GM21737 (cell line): ENCODE data around the gene ACER2.
"Not testable (repeated sequence)": the region's sequence is repeated elsewhere in the genome, so short reads cannot be mapped to it uniquely, and the experiment has no call there.

Source experiments
- ATAC-seq: cut with Tn5 transposase; IDR thresholded peaks from one replicate; pipeline ENCODE4 v1.9.1; 2021; ENCODE audit warnings: mild to moderate bottlenecking, moderate library complexity; ENCODE audit not compliant: unreplicated experiment

ACER2 gene

DNA sequence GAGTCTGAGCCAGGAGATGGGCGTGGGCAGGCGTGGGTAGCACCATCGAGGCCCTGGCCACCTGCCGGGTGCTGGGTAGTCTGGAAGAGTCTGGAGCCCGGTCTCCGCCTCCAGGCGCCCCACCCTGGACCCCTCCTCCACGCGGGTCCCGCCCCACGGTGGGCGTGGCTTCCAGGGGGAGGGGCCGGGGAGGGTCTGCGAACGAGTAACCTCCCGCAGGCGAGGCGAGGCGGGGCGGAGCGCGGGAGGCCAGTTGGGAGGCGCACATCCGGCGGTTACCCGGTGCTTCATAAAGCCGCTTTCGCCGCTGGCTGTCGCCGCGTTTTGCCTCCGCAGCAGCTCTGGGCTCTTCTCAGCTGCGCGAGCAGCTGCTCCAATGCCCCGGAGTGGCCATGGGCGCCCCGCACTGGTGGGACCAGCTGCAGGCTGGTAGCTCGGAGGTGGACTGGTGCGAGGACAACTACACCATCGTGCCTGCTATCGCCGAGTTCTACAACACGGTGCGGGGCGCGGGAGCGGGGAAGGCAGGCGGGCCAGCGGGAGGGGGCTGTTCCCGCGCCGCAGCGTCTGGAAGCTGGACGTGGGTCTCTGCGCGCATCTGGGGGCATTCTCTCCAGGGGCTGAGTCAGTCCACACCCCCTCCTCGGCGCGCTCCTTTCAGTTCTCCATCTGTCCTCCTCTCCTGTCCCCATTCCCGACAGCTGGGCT is at the start of gene ACER2:
TSS of gene ACER2 (plus strand) at position 317 of the 708 bp plus-strand sequence. CDS start at position 393, 76 bp downstream.
- ATAC-seq = peak; percentile 92

DNA sequence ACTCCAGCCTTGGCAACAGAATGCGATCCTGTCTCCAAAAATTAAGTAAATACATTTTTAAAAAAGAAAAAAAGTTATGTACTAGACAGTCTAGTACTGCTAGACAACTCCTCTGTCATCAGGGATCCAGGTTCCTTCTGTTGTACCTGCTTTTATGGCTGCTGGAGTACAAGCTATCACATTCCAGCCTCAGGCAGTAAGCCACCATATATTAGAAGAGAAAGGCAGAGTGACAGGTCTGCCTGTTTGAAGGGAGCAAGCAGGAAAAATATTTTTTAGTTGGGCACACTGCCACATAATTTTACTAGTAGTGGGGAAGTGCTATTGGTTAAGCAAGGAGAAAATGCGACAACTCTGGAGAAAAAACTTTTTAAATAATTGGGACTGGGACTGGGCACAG is 39.7 kb upstream of the ACER2 start:
- no peak for ATAC-seq

DNA sequence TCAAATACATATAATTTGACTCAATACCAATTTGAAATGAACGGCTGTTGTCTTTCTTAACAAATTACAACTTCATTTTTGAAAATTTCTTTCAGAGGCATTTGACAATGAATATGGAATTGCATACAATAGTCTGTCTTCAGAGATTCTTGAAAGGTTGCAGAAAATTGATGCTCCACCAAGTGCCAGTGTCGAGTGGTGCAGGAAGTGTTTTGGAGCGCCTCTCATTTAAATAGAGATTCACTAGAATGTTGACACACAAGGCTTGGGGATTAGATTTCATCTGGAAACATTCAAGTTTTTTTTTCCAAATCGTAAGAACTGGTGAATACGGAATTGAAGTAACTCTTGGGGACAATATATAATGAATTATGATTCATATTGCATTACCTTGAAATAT is 36.9 kb upstream of the ACER2 start:
- no peak for ATAC-seq

DNA sequence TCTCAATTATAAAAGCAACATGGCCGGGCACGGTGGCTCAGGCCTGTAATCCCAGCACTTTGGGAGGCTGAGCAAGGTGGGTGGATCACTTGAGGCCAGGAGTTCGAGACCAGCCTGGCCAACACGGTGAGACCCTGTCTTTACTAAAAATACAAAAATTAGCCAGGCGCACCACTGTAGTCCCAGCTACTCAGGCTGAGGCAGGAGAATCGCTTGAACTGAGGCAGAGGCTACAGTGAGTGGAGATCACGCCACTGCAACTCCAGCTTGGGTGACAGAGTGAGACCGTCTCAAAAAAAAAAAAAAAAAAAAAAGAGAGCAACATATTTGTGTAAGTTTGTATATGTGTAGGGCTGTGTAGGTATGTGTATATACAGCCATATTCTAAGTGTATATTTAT is 36.2 kb upstream of the ACER2 start:
- no peak for ATAC-seq

DNA sequence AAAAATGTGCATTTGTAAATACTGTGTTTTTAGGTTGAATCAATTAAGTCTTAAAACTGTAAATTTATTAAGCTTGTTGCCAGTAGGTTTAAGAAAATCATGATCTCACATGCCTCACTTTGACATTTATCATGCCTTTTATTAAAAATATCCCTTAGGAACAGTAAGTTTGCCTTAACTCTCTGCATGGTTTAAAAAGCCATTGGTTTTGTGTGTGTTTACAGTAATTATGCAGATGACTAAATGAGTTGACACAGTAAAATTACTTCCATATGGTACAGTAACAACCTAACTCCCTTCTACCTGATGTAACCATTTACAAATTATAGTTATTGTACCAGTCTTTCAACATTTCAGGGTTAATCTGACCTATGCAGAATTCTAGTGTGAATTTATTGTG is 35.3 kb upstream of the ACER2 start:
- no peak for ATAC-seq

DNA sequence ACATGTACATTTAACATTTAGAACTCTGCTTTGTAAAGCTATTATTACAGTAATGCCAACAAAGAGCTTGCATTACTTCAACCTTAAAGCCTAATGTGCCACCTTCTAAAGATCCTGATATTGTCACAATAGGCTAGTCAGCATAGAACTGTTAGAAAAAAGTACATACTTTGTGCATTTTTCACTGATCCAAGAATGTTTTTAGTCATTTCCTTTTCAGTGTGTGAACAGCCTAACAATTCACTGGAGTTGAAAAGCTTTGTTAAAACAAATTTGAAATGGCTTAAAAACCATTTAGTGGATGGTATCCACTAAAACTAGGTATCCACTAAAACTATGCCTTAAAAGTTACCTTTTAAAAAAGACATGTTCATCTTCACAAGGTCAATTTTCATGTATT is 33.3 kb upstream of the ACER2 start:
- no peak for ATAC-seq

DNA sequence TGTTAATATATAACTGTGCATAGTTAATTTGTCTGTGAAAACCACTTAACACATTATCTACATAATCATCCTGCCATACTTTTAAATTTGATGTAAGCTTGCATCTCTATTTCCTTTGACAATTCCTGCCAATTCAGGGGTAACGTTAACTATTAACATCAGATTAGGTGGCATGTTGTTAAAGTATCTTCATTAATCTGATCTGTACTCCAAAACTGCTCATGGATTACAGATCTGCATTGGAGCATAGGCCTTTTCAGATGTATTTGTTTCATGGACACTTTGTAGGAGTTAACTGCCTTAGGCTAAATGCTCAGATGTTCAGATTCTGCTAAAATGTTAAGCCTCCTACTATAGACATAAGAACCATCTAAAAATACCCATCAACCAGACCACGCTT is 31.9 kb upstream of the ACER2 start:
- no peak for ATAC-seq

DNA sequence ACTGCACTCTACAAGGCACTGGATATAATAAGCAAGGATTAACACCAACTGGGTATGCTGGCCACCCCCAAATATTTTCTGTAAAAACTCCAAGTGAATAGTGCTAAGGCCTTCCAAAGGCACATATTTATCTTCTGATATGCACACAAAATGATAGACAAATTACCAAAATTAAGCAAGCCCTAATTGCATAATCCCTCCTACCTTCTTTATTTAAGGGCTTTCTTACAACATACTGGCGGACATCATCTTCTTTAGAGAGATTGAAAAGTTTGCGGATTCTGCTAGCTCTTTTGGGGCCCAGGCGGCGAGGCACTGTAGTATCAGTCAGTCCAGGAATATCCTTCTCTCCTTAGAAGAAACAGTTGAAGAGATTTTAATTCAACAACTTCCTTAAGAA is 30.6 kb upstream of the ACER2 start:
- no peak for ATAC-seq

DNA sequence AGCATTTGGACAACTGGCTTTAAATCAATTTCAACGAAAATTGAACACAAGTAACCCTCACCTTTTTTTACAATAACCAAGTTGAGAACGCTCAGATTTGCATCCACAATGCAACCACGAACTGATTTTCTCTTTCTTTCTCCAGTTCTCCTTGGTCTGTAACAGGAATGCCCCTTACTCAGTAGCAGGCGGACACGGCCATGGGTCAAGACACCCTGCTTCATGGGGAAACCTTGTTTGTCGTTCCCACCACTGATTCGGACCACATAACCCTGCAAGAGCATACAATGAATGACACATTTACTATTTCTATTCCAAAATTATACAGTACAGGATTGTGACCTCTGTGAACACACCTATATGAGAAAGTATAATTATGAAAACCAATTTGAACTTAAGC is 30.2 kb upstream of the ACER2 start:
- ATAC-seq = no peak

DNA sequence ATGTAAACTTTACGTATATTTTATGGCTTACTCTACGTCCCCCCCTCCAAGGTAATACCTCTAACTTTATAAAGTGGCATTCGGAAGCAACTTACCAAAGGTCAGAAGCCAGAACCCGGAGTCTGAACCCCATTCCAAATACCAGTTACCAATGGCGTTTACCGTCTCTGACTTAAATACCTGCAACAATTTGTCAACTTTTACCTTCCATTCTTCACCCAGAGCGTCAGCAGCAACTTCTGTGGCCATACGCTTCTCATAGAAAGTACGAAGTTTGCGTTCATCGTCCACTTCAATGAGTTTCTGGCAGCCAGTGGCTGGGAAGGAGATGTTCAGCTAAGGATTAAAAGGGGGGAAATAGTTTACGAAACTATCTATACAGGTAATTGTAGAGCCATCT is 29.5 kb upstream of the ACER2 start:
- ATAC-seq = no peak

DNA sequence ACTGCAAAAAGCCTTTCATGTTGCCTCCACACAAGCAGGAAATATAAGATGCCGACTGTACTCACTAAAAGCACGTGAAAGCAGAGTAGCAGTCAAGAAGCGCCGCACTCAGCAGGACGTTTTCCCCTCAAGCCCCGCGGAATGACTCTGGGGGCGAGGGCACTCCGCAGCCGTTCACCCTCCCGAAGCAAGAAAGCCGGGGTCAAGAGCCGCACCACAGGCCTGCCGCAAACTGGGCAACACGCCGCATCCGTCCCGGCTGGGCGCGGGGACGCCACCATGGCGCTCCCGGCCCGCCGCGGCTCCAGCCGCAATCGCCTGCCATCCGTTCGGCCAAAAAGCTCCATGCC is 29.1 kb upstream of the ACER2 start:
- peak; percentile 26 for ATAC-seq

DNA sequence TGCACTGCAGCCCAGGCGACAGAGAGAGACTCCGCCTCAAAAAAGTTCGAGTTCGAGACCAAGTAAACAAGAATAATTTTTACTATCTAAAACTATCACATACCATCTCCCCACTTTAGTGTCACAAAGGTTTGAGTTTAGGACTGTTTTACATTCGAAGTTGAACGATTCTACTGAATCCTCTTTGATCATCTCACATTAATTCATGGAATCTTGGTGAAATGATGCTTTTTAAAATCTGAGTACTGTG is 28.1 kb upstream of the ACER2 start:
- no peak for ATAC-seq

DNA sequence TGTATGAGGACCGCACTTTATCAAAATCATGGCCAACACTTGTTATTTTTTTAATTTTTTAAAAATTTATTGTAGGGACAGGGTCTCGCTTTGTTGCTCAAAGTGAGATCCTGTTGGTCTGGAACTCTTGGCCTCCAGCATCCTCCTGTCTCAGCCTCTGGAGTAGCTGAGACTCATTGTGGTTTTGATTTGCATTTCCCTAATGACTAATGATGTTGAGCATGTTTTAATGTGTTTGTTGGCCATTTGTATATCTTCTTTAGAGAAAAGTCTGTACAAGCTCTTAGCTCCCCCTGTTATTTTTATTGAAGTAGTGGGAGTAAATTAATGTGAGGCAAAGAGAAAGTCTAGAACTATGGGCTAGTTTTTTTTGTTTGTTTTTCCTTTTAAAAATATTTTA is 27.2 kb upstream of the ACER2 start:
- ATAC-seq = no peak

DNA sequence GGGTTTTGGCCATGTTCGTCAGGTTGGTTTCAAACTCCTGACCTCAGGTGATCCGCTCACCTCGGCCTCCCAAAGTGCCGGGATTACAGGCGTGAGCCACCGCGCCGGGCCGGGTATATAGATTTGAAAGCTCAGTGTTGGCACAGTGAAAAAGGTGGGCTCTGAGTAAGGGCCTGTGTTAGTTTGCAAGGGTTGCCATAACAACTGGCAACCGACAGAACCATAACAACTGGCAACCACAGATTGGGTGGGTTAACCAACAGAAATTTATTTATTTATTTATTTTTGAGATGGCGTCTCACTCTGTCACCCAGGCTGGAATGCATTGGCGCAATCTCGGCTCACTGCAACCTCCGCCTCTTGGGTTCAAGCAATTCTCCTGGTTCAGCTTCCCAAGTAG is 23.6 kb upstream of the ACER2 start:
- ATAC-seq = not testable (repeated sequence)

DNA sequence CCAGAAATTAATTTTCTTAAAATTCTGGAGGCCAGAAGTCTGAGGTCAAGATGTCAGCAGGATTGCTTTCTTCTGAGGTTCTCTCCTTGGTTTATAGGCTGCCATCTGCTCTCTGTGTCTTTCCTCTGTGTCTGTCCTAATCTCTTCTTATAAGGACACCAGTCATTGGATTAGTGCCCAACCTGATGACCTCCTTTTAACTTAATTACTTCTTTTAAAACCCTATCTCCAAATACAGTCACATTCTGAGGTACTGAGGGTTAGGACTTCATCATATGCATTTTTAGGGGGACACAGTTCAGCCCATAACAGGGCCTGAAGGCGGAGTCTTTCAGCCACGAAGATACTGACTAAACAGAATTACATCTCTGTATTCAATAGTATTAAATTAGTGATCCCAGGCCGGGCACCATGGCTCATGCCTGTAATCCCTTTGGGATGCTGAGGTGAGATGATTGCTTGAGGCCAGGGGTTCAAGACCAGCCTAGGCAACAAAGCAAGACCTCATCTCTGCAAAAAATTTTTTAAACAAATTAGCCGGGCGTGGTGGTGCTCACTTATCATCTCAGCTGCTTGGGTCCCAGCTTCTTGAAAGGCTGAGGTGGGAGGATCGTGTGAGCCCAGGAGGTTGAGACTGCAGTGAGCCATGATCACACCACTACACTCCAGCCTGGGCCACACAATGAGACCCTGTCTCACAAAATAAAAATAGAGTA is 22.9 kb upstream of the ACER2 start:
- no peak for ATAC-seq

DNA sequence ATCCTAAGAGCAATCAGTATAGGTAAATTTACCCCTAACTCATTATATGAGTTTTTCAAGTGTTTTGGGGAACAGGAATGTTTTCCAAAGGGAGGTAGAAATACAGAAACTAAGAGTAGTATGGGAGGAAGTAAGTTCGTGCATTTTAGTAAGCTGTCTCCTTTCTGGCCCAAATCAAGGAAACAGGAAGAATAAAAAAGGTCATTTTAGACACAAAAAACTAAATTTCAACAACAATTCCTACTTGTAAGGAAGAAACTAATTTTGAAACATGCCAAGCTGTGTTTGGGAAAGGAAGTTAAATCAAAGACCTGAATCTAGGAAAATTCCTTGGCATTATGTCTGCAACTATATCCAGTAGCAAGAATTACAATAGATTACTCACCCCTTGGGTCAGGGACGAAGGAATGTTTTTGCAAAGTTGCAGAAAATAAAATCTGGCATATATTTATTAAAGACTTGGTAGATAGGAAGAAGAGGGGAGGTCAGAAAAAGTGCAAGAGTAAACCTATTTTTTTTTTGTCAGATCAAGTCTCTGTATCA is 22.2 kb upstream of the ACER2 start:
- no peak for ATAC-seq

DNA sequence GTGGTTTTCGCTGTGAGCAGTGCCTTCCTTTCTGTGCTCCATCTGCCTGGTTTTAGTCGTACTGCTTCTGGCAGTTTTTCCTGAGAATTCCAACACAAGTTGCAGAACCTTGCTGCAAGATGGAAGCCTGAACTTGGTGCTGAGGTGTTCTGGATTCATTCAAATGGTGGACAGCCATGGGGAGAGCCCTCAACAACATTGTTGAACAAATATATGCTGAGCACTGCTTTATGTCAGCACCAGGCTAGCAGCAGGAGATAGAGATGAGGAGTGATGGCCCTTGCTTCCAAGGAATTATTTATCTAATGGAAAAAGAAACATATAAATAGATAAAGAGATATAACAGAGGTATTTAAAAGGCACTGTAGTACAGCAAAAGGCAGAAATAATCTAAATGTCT is 21.5 kb upstream of the ACER2 start:
- no peak for ATAC-seq

DNA sequence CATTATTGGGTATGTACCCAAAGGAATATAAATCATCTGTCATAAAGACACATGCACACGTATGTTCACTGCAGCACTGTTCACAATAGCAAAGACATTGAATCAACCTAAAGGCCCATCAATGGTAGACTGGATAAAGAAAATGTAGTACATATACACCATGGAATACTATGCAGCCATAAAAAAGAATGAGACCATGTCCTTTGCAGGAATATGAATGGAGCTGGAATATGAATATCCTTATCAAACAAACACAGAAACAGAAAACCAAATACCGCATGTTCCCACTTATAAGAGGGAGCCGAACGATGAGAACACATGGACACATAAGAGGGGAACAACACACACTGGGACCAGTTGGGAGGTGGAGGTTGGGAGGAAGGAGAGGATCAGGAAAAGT is 19.3 kb upstream of the ACER2 start:
- ATAC-seq = not testable (repeated sequence)

DNA sequence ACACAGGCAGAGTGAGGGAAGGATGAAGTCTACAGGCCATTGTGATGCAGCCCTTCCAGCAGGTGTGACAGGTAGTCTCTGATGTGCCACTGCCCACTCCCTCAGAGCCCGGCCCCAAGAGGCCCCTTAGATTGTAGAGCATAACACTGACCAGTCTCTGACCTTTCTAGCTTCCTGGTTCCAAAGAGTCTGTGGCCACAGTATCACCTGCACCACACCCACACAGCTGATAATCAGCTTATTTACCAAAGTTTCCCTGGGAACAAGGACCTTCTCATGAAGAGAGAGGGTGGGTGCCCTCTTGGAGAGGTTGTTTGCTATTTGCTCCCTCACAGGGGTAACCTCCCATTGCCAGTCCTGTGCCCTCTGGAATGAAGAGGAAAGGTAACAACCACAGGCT is 11.0 kb upstream of the ACER2 start:
- ATAC-seq = no peak

DNA sequence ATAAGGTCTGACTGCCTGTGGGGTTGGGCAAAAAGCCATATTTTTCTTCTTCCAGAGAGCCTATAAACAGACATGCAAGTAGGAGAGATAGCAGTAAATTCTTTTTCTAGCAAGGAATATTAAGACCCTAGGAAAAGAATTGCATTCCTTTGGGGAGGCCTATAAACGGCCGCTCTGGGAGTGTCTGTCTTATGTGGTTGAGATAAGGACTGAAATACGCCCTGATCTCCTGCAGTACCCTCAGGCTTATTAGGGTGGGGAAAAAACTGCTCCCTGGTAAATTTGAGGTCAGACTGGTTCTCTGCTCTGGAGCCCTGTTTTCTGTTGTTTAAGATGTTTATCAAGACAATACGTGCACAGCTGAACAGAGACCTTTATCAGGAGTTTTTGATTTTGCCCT is 5.6 kb upstream of the ACER2 start:
- not testable (repeated sequence) for ATAC-seq

DNA sequence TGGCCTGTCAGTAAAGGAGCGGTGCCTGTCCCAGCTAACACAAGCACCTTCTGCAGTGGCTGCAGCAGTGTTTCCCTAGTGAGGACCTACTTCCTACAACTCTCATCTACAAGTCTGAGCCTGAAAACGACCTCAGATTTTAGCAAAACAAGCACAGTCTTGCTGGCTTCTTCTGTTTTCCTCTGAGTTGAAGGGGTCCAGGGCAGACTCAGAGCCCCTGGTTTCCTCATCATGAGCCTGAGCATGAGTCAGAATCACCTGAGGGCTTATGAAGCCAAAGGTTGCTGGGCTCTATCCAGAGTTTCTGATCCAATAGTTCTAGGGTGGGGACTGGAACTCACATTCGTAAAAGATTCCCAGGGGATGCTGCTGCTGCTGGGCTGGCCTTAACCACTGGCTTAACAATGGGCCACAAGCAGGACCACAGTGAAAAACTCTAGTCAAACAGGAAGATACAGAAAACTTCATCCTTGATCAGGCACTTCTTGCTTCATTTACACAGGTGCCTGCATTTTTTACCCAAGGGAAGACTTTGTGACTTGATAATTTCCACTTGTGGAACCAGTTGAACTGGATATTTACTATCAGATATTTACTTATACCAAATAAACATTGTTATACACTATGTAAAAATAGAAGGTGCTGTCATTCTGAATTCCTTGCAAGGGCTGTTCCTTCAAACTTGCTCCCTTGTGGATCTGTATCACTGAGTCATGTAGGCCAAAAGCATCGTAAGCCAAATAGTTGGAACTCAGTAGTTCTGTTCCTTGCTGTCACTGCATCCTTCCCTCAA is 4.3 kb upstream of the ACER2 start:
- ATAC-seq = no peak

DNA sequence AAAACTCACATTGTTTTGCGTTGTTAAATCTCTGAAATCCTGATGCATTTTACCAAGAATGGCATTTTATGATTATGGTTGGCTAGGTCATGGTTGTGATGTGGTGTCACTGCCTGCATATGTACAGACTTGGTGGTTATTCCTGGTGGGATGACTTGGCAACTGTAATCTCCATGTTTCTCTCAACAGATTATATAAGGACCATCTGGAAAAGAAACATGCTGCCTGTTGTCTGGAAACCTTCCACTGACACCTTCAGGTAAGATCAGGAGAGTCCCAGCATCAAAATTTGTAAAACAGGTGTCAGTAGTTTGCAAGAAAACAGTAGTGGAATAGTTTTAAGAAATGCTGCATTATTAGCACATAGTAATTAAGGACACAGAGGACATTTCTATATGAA is 3.0 kb upstream of the ACER2 start:
- no peak for ATAC-seq
